ENCODE results near the gene PLXNA4.

The PLXNA4 gene

GRCh38 chr7:132400561-132401142, 175.6 kb downstream of the PLXNA4 start:
- H3K4me3 ChIP-seq (ENCODE audit: low read depth, low read length), result no peak overlapping the region
- in situ Hi-C loops (cut with HindIII; ENCODE audit: low sequenced_read_pairs), result loop anchor here (5.0 kb wide), 1 partner anchor 48 kb away; no protein-coding TSS in a partner anchor
- DNase-seq (ENCODE audit: low read depth), result no peak
- no peak for TF ChIP-seq CTCF (IDR thresholded peaks at IDR 0.05; ENCODE audit: low read depth, low read length, missing control alignments)

- DNase-seq (ENCODE audit: low read depth), result no peak
- no peak for TF ChIP-seq CTCF (IDR thresholded peaks at IDR 0.05; ENCODE audit: low read depth, low read length, missing control alignments)
- in situ Hi-C loops (cut with HindIII; ENCODE audit: low sequenced_read_pairs), result no loop called here
- H3K4me3 ChIP-seq (ENCODE audit: low read depth, low read length), result no peak overlapping the region
Measured at GRCh38 chr7:132399367-132399766, 176.9 kb downstream of the PLXNA4 start.

GRCh38 chr7:132398253-132398925, 177.9 kb downstream of the PLXNA4 start:
- in situ Hi-C loops (cut with HindIII; ENCODE audit: low sequenced_read_pairs), result no loop called here
- no peak for TF ChIP-seq CTCF (IDR thresholded peaks at IDR 0.05; ENCODE audit: low read depth, low read length, missing control alignments)
- no peak for DNase-seq (ENCODE audit: low read depth)
- H3K4me3 ChIP-seq (ENCODE audit: low read depth, low read length), result no peak overlapping the region

- in situ Hi-C loops (cut with HindIII; ENCODE audit: low sequenced_read_pairs), result no loop called here
- no peak overlapping the region for H3K4me3 ChIP-seq (ENCODE audit: low read depth, low read length)
- no peak for TF ChIP-seq CTCF (IDR thresholded peaks at IDR 0.05; ENCODE audit: low read depth, low read length, missing control alignments)
- DNase-seq (ENCODE audit: low read depth), result no peak
Measured at GRCh38 chr7:132397070-132397469, 179.2 kb downstream of the PLXNA4 start.

- TF ChIP-seq CTCF (IDR thresholded peaks at IDR 0.05; ENCODE audit: low read depth, low read length, missing control alignments), result no peak
- no peak for DNase-seq (ENCODE audit: low read depth)
- in situ Hi-C loops (cut with HindIII; ENCODE audit: low sequenced_read_pairs), result no loop called here
- H3K4me3 ChIP-seq (ENCODE audit: low read depth, low read length), result no peak overlapping the region
Measured at GRCh38 chr7:132395361-132395760, 180.9 kb downstream of the PLXNA4 start.

GRCh38 chr7:132394283-132395198, 181.7 kb downstream of the PLXNA4 start:
- no peak for TF ChIP-seq CTCF (IDR thresholded peaks at IDR 0.05; ENCODE audit: low read depth, low read length, missing control alignments)
- in situ Hi-C loops (cut with HindIII; ENCODE audit: low sequenced_read_pairs), result no loop called here
- DNase-seq (ENCODE audit: low read depth), result no peak

More at GRCh38 chr7:132394283-132395198, 181.7 kb downstream of the PLXNA4 start:
- no peak overlapping the region for H3K4me3 ChIP-seq (ENCODE audit: low read depth, low read length)
